A673 (cell line): ENCODE results near the gene LDB3.

Experiments
- EZH2 ChIP-seq: fragments of 200-600 bp; sonication (generic); IDR thresholded peaks from 2 replicates; pipeline ENCODE4 v1.6.1; 2017; ENCODE audit warnings: borderline replicate concordance, low read depth, mild to moderate bottlenecking, mixed read lengths, antibody characterized with exemption, low read length; ENCODE audit not compliant: poor library complexity, severe bottlenecking
- TF ChIP-seq, protein P1 (sequence below): fragments of 300-800, 200-600 bp; sonication (generic); conservative IDR thresholded peaks from 2 replicates; pipeline ENCODE4 v1.5.1; 2017; ENCODE audit warnings: low read depth, mild to moderate bottlenecking, antibody characterized with exemption, low read length, moderate library complexity, mixed read lengths

DNA sequence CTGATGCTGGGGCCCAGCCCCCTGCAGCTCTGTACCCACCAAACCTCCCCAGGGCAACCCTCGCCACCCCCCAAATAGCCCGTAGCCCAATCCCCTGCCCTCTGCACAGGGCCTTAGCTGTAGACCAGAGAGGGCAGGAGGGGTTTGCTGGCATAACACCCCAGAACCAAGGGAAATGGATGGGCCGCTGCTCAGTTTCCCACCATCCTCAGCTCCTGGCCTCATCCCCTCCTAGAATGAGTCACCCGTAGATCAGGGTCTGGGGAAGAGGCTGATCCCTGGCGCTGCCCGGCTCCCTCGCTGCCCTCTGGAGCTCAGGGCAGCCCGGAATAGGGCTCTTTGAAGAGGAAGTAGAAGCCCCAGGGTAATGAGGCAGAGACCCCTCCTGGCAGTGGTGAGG, 31.2 kb downstream of the LDB3 start:
- TF ChIP-seq, protein P1, sequence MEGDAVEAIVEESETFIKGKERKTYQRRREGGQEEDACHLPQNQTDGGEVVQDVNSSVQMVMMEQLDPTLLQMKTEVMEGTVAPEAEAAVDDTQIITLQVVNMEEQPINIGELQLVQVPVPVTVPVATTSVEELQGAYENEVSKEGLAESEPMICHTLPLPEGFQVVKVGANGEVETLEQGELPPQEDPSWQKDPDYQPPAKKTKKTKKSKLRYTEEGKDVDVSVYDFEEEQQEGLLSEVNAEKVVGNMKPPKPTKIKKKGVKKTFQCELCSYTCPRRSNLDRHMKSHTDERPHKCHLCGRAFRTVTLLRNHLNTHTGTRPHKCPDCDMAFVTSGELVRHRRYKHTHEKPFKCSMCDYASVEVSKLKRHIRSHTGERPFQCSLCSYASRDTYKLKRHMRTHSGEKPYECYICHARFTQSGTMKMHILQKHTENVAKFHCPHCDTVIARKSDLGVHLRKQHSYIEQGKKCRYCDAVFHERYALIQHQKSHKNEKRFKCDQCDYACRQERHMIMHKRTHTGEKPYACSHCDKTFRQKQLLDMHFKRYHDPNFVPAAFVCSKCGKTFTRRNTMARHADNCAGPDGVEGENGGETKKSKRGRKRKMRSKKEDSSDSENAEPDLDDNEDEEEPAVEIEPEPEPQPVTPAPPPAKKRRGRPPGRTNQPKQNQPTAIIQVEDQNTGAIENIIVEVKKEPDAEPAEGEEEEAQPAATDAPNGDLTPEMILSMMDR, result no peak
- TF ChIP-seq EZH2, result no peak
